ENCODE data around the gene WWOX. TPM values are rescaled to one million over a fixed set of nuclear protein-coding genes. Genes with fewer than 3 reads are reported as not detected.

WWOX gene
- total RNA-seq, 5 donors from 2014 or later (not counting 1 experiment from before 2014, with no cell fraction given) = 21.2 to 26.0 (median 22.6) TPM

GRCh38 chr16:78799429-78799828, 700.0 kb downstream of the WWOX start:
- ATAC-seq (replicated peaks in 1 of 4) (no peak), DNase-seq (no peak)
- CTCF ChIA-PET = no interaction called here
- Mint-ChIP-seq H3K36me3 (no peaks in the 10 kb centered on the region), H3K27ac (no peak overlapping the region), H3K9me3 (no peaks in the 10 kb centered on the region), H3K4me3 (no peak overlapping the region), H3K27me3 (no peaks in the 10 kb centered on the region), H3K4me1 (peaks cover 0 to 14% (median 8%) of the 10 kb centered on the region in 3 donors)
- Histone ChIP-seq H3K4me3 (ENCODE audit: control insufficient read depth in 1 of 2, extremely low read depth in 1 of 2, low read length in 1 of 2) (no peak overlapping the region), H3K9me3 (no peaks in the 10 kb centered on the region), H3K4me1 (ENCODE audit: control insufficient read depth in 1 of 2, extremely low read depth in 1 of 2, insufficient read depth in 2 of 2, low read length in 2 of 2) (peaks cover 0 to 8% of the 10 kb centered on the region in 2 experiments), H3K36me3 (ENCODE audit: control insufficient read depth in 2 of 2, extremely low read depth in 1 of 2, insufficient read depth in 1 of 2, low read length in 1 of 2) (no peaks in the 10 kb centered on the region), H3K27ac (ENCODE audit: low read length) (no peak overlapping the region), H3K27me3 (replicated peaks in 1 of 2; ENCODE audit: control insufficient read depth in 2 of 2, extremely low read depth in 1 of 2, insufficient read depth in 2 of 2, low read length in 1 of 2) (no peaks in the 10 kb centered on the region)
- 75% methylated on average over 4 of the region's 5 CpGs for WGBS (ENCODE audit: insufficient coverage)
- POLR2A ChIA-PET = no interaction called here

GRCh38 chr16:78800523-78800922, 701.1 kb downstream of the WWOX start:
- Mint-ChIP-seq H3K27me3 (no peaks in the 10 kb centered on the region), H3K4me1 (peaks cover 0 to 4% (median 2%) of the 10 kb centered on the region in 3 donors), H3K4me3 (no peak overlapping the region), H3K9me3 (peaks cover 0 to 2% (median 1%) of the 10 kb centered on the region in 3 donors), H3K36me3 (peaks cover 1% of the 10 kb centered on the region), H3K27ac (no peak overlapping the region)
- Histone ChIP-seq H3K4me3 (ENCODE audit: control insufficient read depth in 1 of 2, extremely low read depth in 1 of 2, low read length in 1 of 2) (no peak overlapping the region), H3K4me1 (ENCODE audit: control insufficient read depth in 1 of 2, extremely low read depth in 1 of 2, insufficient read depth in 2 of 2, low read length in 2 of 2) (peaks cover 0 to 8% of the 10 kb centered on the region in 2 experiments), H3K36me3 (ENCODE audit: control insufficient read depth in 2 of 2, extremely low read depth in 1 of 2, insufficient read depth in 1 of 2, low read length in 1 of 2) (no peaks in the 10 kb centered on the region), H3K27me3 (replicated peaks in 1 of 2; ENCODE audit: control insufficient read depth in 2 of 2, extremely low read depth in 1 of 2, insufficient read depth in 2 of 2, low read length in 1 of 2) (no peaks in the 10 kb centered on the region), H3K27ac (ENCODE audit: low read length) (no peak overlapping the region), H3K9me3 (no peaks in the 10 kb centered on the region)
- ATAC-seq (replicated peaks in 1 of 4) (no peak), DNase-seq (no peak)
- POLR2A ChIA-PET = interaction anchor here in 1 of 2 donors (0.6 kb wide), 1 partner anchor 10 kb away, joined by 3 read pairs; no protein-coding TSS in a partner anchor
- WGBS (ENCODE audit: insufficient coverage) = 63% methylated on average over 3 of the region's 3 CpGs
- CTCF ChIA-PET = interaction anchor here in 1 of 2 donors (0.6 kb wide), 1 partner anchor 1300 kb away, joined by 3 read pairs; no protein-coding TSS in a partner anchor

- peaks cover 0 to 2% (median 2%) of the 10 kb centered on the region in 3 donors for H3K4me1 Mint-ChIP-seq
- no peak overlapping the region for H3K27ac Mint-ChIP-seq
- Histone ChIP-seq H3K9me3 (no peaks in the 10 kb centered on the region), H3K27ac (ENCODE audit: low read length) (no peak overlapping the region), H3K36me3 (ENCODE audit: control insufficient read depth in 2 of 2, extremely low read depth in 1 of 2, insufficient read depth in 1 of 2, low read length in 1 of 2) (no peaks in the 10 kb centered on the region), H3K4me1 (ENCODE audit: control insufficient read depth in 1 of 2, extremely low read depth in 1 of 2, insufficient read depth in 2 of 2, low read length in 2 of 2) (peaks cover 0 to 3% of the 10 kb centered on the region in 2 experiments), H3K27me3 (replicated peaks in 1 of 2; ENCODE audit: control insufficient read depth in 2 of 2, extremely low read depth in 1 of 2, insufficient read depth in 2 of 2, low read length in 1 of 2) (no peaks in the 10 kb centered on the region), H3K4me3 (ENCODE audit: control insufficient read depth in 1 of 2, extremely low read depth in 1 of 2, low read length in 1 of 2) (no peak overlapping the region)
- POLR2A ChIA-PET = interaction anchor here in 1 of 2 donors (0.6 kb wide), 1 partner anchor 338 kb away, joined by 4 read pairs; no protein-coding TSS in a partner anchor
- DNase-seq (no peak), ATAC-seq (replicated peaks in 1 of 4) (no peak)
- no peak overlapping the region for H3K4me3 Mint-ChIP-seq
- WGBS (ENCODE audit: insufficient coverage) = 100% methylated on average over 1 of the region's 13 CpGs
- CTCF ChIA-PET = interaction anchor here in 1 of 2 donors (0.7 kb wide), 1 partner anchor 48 kb away, joined by 3 read pairs; no protein-coding TSS in a partner anchor
- H3K36me3 Mint-ChIP-seq = peaks cover 4% of the 10 kb centered on the region
- no peaks in the 10 kb centered on the region for H3K27me3 Mint-ChIP-seq
- H3K9me3 Mint-ChIP-seq = peaks cover 0 to 5% (median 4%) of the 10 kb centered on the region in 3 donors
Measured at GRCh38 chr16:78804058-78804735, 704.7 kb downstream of the WWOX start.

DNA sequence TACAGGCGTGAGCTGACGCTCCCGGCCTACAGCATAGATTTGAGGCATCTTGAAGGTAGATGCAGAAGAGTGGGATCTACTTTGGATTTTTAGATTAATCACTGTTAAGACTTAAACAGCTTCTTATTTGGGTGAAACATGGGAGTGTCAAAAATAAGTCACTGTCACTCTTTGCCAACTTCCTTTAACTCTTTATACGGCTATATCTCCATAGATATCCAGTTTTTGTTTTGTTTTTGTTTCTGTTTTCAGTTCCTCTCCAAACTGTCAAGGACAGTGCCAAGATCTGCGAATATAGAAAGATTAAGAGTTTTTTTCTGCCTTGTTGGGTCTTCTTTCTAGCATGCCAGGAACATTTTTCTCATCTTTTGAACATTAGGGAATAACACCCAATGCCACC, 706.1 kb downstream of the WWOX start:
- no peak overlapping the region for H3K4me3 ChIP-seq (ENCODE audit: control insufficient read depth in 1 of 2, extremely low read depth in 1 of 2, low read length in 1 of 2)
- CTCF ChIA-PET = interaction anchor here in 1 of 2 donors (0.7 kb wide), 1 partner anchor 22 kb away, joined by 3 read pairs; no protein-coding TSS in a partner anchor

DNA sequence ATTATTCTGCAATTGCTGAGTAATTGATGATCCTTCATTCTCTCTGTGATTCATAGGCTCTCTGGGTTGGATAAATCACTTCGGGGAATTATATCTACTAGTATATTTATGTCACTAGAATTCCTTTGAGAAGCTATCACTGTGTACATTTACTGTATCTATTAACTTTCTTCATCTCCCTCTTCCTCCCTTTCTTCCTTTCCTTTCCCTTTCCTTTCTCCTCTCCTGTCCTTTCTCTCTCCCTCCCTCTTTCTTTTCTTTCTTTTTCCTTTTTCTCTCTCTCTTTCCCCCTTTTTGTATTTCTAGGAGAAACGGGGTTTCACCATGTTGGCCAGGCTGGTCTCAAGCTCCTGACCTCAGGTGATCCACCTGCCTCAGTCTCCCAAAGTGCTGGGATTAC, 711.8 kb downstream of the WWOX start:
- Mint-ChIP-seq H3K36me3 (no peaks in the 10 kb centered on the region), H3K4me1 (no peaks in the 10 kb centered on the region), H3K27me3 (no peaks in the 10 kb centered on the region), H3K4me3 (no peak overlapping the region), H3K27ac (no peak overlapping the region), H3K9me3 (no peaks in the 10 kb centered on the region)
- no peak overlapping the region for H3K27ac ChIP-seq (ENCODE audit: low read length)
- H3K27me3 ChIP-seq (replicated peaks in 1 of 2; ENCODE audit: control insufficient read depth in 2 of 2, extremely low read depth in 1 of 2, insufficient read depth in 2 of 2, low read length in 1 of 2) = no peaks in the 10 kb centered on the region
- ATAC-seq (replicated peaks in 1 of 4) = no peak
- no peaks in the 10 kb centered on the region for H3K9me3 ChIP-seq
- 100% methylated on average over 1 of the region's 2 CpGs for WGBS (ENCODE audit: insufficient coverage)
- H3K4me1 ChIP-seq (ENCODE audit: control insufficient read depth in 1 of 2, extremely low read depth in 1 of 2, insufficient read depth in 2 of 2, low read length in 2 of 2) = no peaks in the 10 kb centered on the region
- ChIA-PET POLR2A (interaction anchor here in 1 of 2 donors (0.6 kb wide), 1 partner anchor 11 kb away, joined by 3 read pairs; no protein-coding TSS in a partner anchor), CTCF (no interaction called here)
- no peaks in the 10 kb centered on the region for H3K36me3 ChIP-seq (ENCODE audit: control insufficient read depth in 2 of 2, extremely low read depth in 1 of 2, insufficient read depth in 1 of 2, low read length in 1 of 2)
- no peak overlapping the region for H3K4me3 ChIP-seq (ENCODE audit: control insufficient read depth in 1 of 2, extremely low read depth in 1 of 2, low read length in 1 of 2)
- no peak for DNase-seq

More for the DNA sequence above, 706.1 kb downstream of the WWOX start:
- ATAC-seq (replicated peaks in 1 of 4) (no peak), DNase-seq (no peak)
- Histone ChIP-seq H3K9me3 (no peaks in the 10 kb centered on the region), H3K4me1 (ENCODE audit: control insufficient read depth in 1 of 2, extremely low read depth in 1 of 2, insufficient read depth in 2 of 2, low read length in 2 of 2) (peaks cover 0 to 3% of the 10 kb centered on the region in 2 experiments), H3K27ac (ENCODE audit: low read length) (no peak overlapping the region), H3K27me3 (replicated peaks in 1 of 2; ENCODE audit: control insufficient read depth in 2 of 2, extremely low read depth in 1 of 2, insufficient read depth in 2 of 2, low read length in 1 of 2) (no peaks in the 10 kb centered on the region), H3K36me3 (ENCODE audit: control insufficient read depth in 2 of 2, extremely low read depth in 1 of 2, insufficient read depth in 1 of 2, low read length in 1 of 2) (no peaks in the 10 kb centered on the region)
- no peak overlapping the region for H3K27ac Mint-ChIP-seq
- H3K9me3 Mint-ChIP-seq = peaks cover 0 to 5% (median 4%) of the 10 kb centered on the region in 3 donors
- H3K4me3 Mint-ChIP-seq = no peak overlapping the region
- H3K27me3 Mint-ChIP-seq = no peaks in the 10 kb centered on the region
- peaks cover 4% of the 10 kb centered on the region for H3K36me3 Mint-ChIP-seq
- H3K4me1 Mint-ChIP-seq = peaks cover 0 to 2% (median 2%) of the 10 kb centered on the region in 3 donors
- 100% methylated on average over 1 of the region's 5 CpGs for WGBS (ENCODE audit: insufficient coverage)
- POLR2A ChIA-PET = no interaction called here

DNA sequence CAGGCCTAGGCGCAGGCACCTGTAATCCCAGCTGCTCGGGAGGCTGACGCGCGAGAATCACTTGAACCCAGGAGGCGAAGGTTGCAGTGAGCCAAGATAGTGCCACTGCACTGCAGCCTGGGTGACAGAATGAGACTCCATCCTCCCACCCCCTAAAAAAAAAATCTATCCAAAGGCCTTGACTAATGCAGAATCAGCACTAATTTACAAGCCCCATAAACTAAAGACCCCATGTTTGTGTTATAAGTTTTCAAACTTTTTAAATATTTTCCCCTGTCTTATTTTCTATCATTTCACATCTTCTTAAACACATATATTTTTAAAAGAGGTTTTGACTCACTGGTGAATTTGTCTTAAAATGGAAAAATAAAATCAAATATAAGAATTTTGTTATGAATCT, 713.1 kb downstream of the WWOX start:
- no peaks in the 10 kb centered on the region for H3K4me1 ChIP-seq (ENCODE audit: control insufficient read depth in 1 of 2, extremely low read depth in 1 of 2, insufficient read depth in 2 of 2, low read length in 2 of 2)
- Mint-ChIP-seq H3K4me3 (no peak overlapping the region), H3K27me3 (no peaks in the 10 kb centered on the region), H3K27ac (no peak overlapping the region), H3K9me3 (no peaks in the 10 kb centered on the region), H3K36me3 (no peaks in the 10 kb centered on the region), H3K4me1 (no peaks in the 10 kb centered on the region)
- CTCF ChIA-PET = no interaction called here
- no peak for ATAC-seq (replicated peaks in 1 of 4)
- no peak for DNase-seq
- POLR2A ChIA-PET = no interaction called here
- no peak overlapping the region for H3K27ac ChIP-seq (ENCODE audit: low read length)
- no peaks in the 10 kb centered on the region for H3K27me3 ChIP-seq (replicated peaks in 1 of 2; ENCODE audit: control insufficient read depth in 2 of 2, extremely low read depth in 1 of 2, insufficient read depth in 2 of 2, low read length in 1 of 2)
- no CpG with 5 or more reads among the region's 6 CpGs for WGBS (ENCODE audit: insufficient coverage)
- H3K36me3 ChIP-seq (ENCODE audit: control insufficient read depth in 2 of 2, extremely low read depth in 1 of 2, insufficient read depth in 1 of 2, low read length in 1 of 2) = no peaks in the 10 kb centered on the region
- H3K4me3 ChIP-seq (ENCODE audit: control insufficient read depth in 1 of 2, extremely low read depth in 1 of 2, low read length in 1 of 2) = no peak overlapping the region
- H3K9me3 ChIP-seq = no peaks in the 10 kb centered on the region
